C4-2B (cell line): ENCODE data around the gene SCUBE2.
A peak's percentile ranks its signal among the peaks of the same experiment; 100 is the strongest.

Experiments used
- H3K27ac ChIP-seq: fragments of 450-650 bp; 2 replicates; pipeline ENCODE4 v1.5.1; 2017
- ZFX ChIP-seq: fragments of 450-650 bp; IDR thresholded peaks from 2 replicates; pipeline ENCODE4 v1.6.1; 2017
- TF ChIP-seq, protein P1 (sequence below): fragments of 450-650 bp; conservative IDR thresholded peaks from 2 replicates; pipeline ENCODE4 v1.5.1; 2017; ENCODE audit warnings: mild to moderate bottlenecking

The SCUBE2 gene

DNA sequence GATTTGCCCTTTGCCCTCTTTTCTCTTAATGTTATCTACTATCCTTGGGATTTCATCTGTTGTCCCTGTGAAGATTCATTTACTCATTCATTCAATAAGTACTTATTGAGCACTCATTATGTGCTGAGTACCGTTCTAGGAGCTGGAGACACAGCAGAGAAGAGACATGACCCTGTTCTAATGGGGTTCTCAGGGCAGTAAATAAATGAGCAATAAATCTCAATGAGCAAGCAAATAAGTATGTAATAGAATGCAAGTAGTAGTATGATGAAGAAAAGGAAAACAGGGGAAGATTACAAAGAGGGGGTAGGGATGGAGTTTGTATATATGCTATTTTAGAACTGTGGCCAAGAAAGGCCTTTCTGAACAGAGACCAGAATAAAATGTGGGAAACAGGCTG, 53.4 kb downstream of the SCUBE2 start:
- no peak overlapping the region for H3K27ac ChIP-seq
- no peak for TF ChIP-seq ZFX
- TF ChIP-seq, protein P1, sequence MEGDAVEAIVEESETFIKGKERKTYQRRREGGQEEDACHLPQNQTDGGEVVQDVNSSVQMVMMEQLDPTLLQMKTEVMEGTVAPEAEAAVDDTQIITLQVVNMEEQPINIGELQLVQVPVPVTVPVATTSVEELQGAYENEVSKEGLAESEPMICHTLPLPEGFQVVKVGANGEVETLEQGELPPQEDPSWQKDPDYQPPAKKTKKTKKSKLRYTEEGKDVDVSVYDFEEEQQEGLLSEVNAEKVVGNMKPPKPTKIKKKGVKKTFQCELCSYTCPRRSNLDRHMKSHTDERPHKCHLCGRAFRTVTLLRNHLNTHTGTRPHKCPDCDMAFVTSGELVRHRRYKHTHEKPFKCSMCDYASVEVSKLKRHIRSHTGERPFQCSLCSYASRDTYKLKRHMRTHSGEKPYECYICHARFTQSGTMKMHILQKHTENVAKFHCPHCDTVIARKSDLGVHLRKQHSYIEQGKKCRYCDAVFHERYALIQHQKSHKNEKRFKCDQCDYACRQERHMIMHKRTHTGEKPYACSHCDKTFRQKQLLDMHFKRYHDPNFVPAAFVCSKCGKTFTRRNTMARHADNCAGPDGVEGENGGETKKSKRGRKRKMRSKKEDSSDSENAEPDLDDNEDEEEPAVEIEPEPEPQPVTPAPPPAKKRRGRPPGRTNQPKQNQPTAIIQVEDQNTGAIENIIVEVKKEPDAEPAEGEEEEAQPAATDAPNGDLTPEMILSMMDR, result no peak

GRCh38 chr11:9037046-9037780, 54.2 kb downstream of the SCUBE2 start:
- no peak overlapping the region for H3K27ac ChIP-seq
- no peak for TF ChIP-seq ZFX
- TF ChIP-seq, protein P1, result no peak

GRCh38 chr11:9030601-9031000, 60.8 kb downstream of the SCUBE2 start:
- peak overlapping the region; percentile 7 for H3K27ac ChIP-seq
- TF ChIP-seq ZFX, result no peak
- TF ChIP-seq, protein P1, result no peak

DNA sequence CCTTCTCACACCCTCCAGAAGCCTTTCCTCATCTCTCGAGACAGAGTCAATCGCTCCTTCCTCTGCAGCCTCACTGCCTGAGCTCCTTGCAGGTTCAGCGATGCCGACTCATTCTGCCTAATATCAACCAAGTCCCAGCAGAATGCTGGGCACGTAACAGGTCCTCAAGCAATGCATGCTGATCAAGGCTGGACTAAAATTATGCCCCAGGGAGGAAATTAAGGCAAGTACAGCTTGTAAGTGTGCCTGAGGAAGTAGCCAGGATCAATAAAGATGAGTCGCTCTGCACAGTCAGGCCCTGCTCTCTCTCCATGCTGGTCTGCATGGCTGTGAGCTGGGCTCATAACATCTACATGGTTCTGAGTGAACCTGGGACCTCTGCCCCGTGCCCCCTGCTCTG, 62.0 kb downstream of the SCUBE2 start:
- no peak overlapping the region for H3K27ac ChIP-seq
- no peak for TF ChIP-seq ZFX
- TF ChIP-seq, protein P1, result no peak

DNA sequence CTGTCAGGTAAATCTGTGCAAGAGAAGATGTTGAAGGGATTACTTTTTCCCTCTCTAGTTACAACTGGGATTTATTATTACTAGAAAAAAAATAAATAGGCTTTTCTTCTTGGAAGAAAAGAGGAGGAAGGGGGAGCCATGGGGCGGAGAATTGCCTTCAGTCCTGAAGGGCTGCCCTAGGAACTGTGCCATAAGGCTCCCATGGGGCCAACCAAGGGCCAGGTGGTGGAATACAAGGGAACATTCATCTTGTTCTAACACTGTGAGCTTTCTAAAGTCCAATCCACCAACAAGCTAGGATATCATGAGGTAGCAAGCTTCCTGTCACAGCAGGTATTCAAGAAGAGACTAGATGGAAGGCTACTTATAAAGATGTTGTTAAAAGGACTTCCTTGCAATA, 62.8 kb downstream of the SCUBE2 start:
- TF ChIP-seq, protein P1, result no peak
- TF ChIP-seq ZFX, result no peak

GRCh38 chr11:9025101-9025850, 66.1 kb downstream of the SCUBE2 start:
- no peak overlapping the region for H3K27ac ChIP-seq
- TF ChIP-seq, protein P1, result no peak
- TF ChIP-seq ZFX, result no peak

More for the DNA sequence above, 62.8 kb downstream of the SCUBE2 start:
- no peak overlapping the region for H3K27ac ChIP-seq
